ENCODE measurements around the gene EMILIN1. TPM values are rescaled to one million over a fixed set of nuclear protein-coding genes. Genes with fewer than 3 reads are reported as not detected.

The EMILIN1 gene
- total RNA-seq, 2 donors from 2014 or later: 231 to 309 TPM

GRCh38 chr2:27122791-27123190 lies 44.4 kb downstream of the EMILIN1 start:
- Histone ChIP-seq H3K27ac (no peak overlapping the region), H3K27me3 (replicated peaks; ENCODE audit: insufficient read depth) (no peaks in the 10 kb centered on the region), H3K9me3 (no peaks in the 10 kb centered on the region), H3K36me3 (no peaks in the 10 kb centered on the region), H3K4me1 (ENCODE audit: control insufficient read depth in 1 of 2, low read depth in 2 of 2) (peaks cover 9 to 15% of the 10 kb centered on the region in 2 donors), H3K4me3 (peak overlapping the region; percentile 87)
- TF ChIP-seq CTCF (IDR thresholded peaks at IDR 0.05): no peak
- DNase-seq (ENCODE audit: low spot score): no peak
- ATAC-seq (ENCODE audit: insufficient number of reproducible peaks, low FRiP score, low read depth): no peak

- no peak for DNase-seq (ENCODE audit: low spot score)
- Histone ChIP-seq H3K4me1 (ENCODE audit: control insufficient read depth in 1 of 2, low read depth in 2 of 2) (peaks cover 4 to 8% of the 10 kb centered on the region in 2 donors), H3K27me3 (replicated peaks; ENCODE audit: insufficient read depth) (no peaks in the 10 kb centered on the region), H3K9me3 (no peaks in the 10 kb centered on the region), H3K27ac (peak within 1 kb of the TSS in 1 of 2 donors; percentile 12), H3K4me3 (peak within 1 kb of the TSS; percentile 87), H3K36me3 (no peaks in the 10 kb centered on the region)
- no peak for TF ChIP-seq CTCF (IDR thresholded peaks at IDR 0.05)
- ATAC-seq (ENCODE audit: insufficient number of reproducible peaks, low FRiP score, low read depth): no peak
These were observed 45.1 kb downstream of the EMILIN1 start, which contains the start of gene ABHD1 for GRCh38 chr2:27123302-27124150. ABHD1 (plus strand) TSS chr2:27123815; CDS start chr2:27123949, 134 bp downstream.

- Histone ChIP-seq H3K4me1 (ENCODE audit: control insufficient read depth in 1 of 2, low read depth in 2 of 2) (peaks cover 0 to 3% of the 10 kb centered on the region in 2 donors), H3K9me3 (no peaks in the 10 kb centered on the region), H3K36me3 (no peaks in the 10 kb centered on the region), H3K27me3 (replicated peaks; ENCODE audit: insufficient read depth) (no peaks in the 10 kb centered on the region), H3K4me3 (no peak overlapping the region), H3K27ac (no peak overlapping the region)
- ATAC-seq (ENCODE audit: insufficient number of reproducible peaks, low FRiP score, low read depth): no peak
- DNase-seq (ENCODE audit: low spot score): no peak
- no peak for TF ChIP-seq CTCF (IDR thresholded peaks at IDR 0.05)
These were observed 46.7 kb downstream of the EMILIN1 start for GRCh38 chr2:27125104-27125503.

- no peak for TF ChIP-seq CTCF (IDR thresholded peaks at IDR 0.05)
- Histone ChIP-seq H3K4me3 (no peak overlapping the region), H3K4me1 (ENCODE audit: control insufficient read depth in 1 of 2, low read depth in 2 of 2) (peaks cover 0 to 3% of the 10 kb centered on the region in 2 donors), H3K27ac (no peak overlapping the region), H3K27me3 (replicated peaks; ENCODE audit: insufficient read depth) (no peaks in the 10 kb centered on the region), H3K9me3 (no peaks in the 10 kb centered on the region), H3K36me3 (peaks cover 10% of the 10 kb centered on the region)
- DNase-seq (ENCODE audit: low spot score): no peak
- ATAC-seq (ENCODE audit: insufficient number of reproducible peaks, low FRiP score, low read depth): no peak
These were observed 47.9 kb downstream of the EMILIN1 start for GRCh38 chr2:27126252-27126710.

GRCh38 chr2:27127883-27128667 lies 49.7 kb downstream of the EMILIN1 start:
- no peak for DNase-seq (ENCODE audit: low spot score)
- no peak for ATAC-seq (ENCODE audit: insufficient number of reproducible peaks, low FRiP score, low read depth)
- no peak for TF ChIP-seq CTCF (IDR thresholded peaks at IDR 0.05)
- peaks cover 5 to 11% of the 10 kb centered on the region in 2 donors for H3K4me1 ChIP-seq (ENCODE audit: control insufficient read depth in 1 of 2, low read depth in 2 of 2)
- peaks cover 19% of the 10 kb centered on the region for H3K36me3 ChIP-seq
- no peak overlapping the region for H3K27ac ChIP-seq
- H3K27me3 ChIP-seq (replicated peaks; ENCODE audit: insufficient read depth): no peaks in the 10 kb centered on the region
- no peaks in the 10 kb centered on the region for H3K9me3 ChIP-seq
- H3K4me3 ChIP-seq: no peak overlapping the region
